ENCODE data around the gene RAP1GAP.

- TF ChIP-seq CTCF (CRISPR knock-in tag; IDR thresholded peaks at IDR 0.05) (no peak), PPARG (CRISPR knock-in tag; conservative IDR thresholded peaks at IDR 0.05) (no peak), CREB1 (IDR thresholded peaks at IDR 0.05) (no peak), CREB1 (CRISPR knock-in tag; IDR thresholded peaks at IDR 0.05) (no peak), SRF (IDR thresholded peaks at IDR 0.05; ENCODE audit: low read depth, low read length) (no peak), NR3C1 (CRISPR knock-in tag; IDR thresholded peaks at IDR 0.05) (no peak)
Measured at GRCh38 chr1:21576031-21576797, 92.9 kb downstream of the RAP1GAP start.

All from HepG2 (cell line).